ENCODE results near the gene KBTBD6. TPM values are rescaled to one million over a fixed set of nuclear protein-coding genes. Genes with fewer than 3 reads are reported as not detected.

Gene KBTBD6
- total and polyA plus RNA-seq, 2 of the 13 experiments (the other 11 are each of a cell fraction or from before 2014, with no cell fraction given): 4.4 to 12.0 TPM

DNA sequence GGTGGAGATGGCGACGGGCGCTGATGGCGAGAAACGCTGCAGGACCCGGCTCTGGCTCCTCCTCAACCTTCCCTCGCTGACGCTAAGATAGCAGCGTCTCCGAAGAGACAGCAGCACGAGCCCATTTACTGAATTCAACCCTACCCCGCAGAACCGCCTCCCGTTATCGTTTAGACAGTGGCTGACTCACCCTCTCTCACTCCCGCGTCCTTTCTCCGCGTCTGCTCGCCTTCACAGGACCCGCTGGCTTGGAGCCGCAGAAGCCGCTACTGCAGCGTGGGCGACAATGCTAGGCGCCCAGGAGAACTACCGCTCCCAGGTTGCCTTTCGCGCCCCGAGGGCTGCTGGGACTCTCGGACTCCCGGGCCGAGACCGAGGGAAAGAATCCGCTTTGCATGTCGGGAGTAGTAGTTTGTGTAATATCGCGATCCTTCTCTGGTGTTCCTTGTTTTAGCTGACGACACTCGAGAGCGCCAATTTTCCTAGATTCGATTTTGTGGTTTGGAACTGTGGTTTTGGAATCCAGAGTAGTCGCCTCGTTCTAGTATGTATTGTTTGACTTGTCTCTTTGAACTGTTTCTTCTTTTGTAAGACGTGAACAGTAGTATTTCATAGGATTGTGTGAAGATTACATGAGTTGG, at the start of gene KBTBD6 (continued):
- TF ChIP-seq, protein P1, sequence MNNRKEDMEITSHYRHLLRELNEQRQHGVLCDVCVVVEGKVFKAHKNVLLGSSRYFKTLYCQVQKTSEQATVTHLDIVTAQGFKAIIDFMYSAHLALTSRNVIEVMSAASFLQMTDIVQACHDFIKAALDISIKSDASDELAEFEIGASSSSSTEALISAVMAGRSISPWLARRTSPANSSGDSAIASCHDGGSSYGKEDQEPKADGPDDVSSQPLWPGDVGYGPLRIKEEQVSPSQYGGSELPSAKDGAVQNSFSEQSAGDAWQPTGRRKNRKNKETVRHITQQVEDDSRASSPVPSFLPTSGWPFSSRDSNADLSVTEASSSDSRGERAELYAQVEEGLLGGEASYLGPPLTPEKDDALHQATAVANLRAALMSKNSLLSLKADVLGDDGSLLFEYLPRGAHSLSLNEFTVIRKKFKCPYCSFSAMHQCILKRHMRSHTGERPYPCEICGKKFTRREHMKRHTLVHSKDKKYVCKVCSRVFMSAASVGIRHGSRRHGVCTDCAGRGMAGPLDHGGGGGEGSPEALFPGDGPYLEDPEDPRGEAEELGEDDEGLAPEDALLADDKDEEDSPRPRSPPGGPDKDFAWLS (CRISPR knock-in tag; IDR thresholded peaks at IDR 0.05; ENCODE audit: borderline replicate concordance): no peak
- TF ChIP-seq HNRNPL (IDR thresholded peaks at IDR 0.05; ENCODE audit: low read depth, low read length): no peak
- TF ChIP-seq MAFK (conservative IDR thresholded peaks at IDR 0.05 in 1 of 2, IDR thresholded peaks at IDR 0.05 in 1 of 2; ENCODE audit: low read length in 2 of 2): peak in 1 of 2 experiments; percentile 17; a peak in 1 of 4 replicates
- peak; percentile 88; the same call in 1 of the 2 replicates for TF ChIP-seq ZMYM4 (CRISPR knock-in tag; IDR thresholded peaks at IDR 0.05)
- peak; percentile 15; the same call in 1 of the 2 replicates for TF ChIP-seq NFE2L2 (IDR thresholded peaks at IDR 0.05; ENCODE audit: low read length)
- TF ChIP-seq RFXANK (CRISPR knock-in tag; IDR thresholded peaks at IDR 0.05): 0 out of 2 replicates have a peak, but pooled peaks have one; percentile 20
- peak; percentile 85; the same call in 1 of the 2 replicates for TF ChIP-seq KDM5A (IDR thresholded peaks at IDR 0.05; ENCODE audit: borderline replicate concordance, low read length)
- TF ChIP-seq, protein P2, sequence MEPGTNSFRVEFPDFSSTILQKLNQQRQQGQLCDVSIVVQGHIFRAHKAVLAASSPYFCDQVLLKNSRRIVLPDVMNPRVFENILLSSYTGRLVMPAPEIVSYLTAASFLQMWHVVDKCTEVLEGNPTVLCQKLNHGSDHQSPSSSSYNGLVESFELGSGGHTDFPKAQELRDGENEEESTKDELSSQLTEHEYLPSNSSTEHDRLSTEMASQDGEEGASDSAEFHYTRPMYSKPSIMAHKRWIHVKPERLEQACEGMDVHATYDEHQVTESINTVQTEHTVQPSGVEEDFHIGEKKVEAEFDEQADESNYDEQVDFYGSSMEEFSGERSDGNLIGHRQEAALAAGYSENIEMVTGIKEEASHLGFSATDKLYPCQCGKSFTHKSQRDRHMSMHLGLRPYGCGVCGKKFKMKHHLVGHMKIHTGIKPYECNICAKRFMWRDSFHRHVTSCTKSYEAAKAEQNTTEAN (CRISPR knock-in tag; conservative IDR thresholded peaks at IDR 0.05): no peak
- TF ChIP-seq, protein P3, sequence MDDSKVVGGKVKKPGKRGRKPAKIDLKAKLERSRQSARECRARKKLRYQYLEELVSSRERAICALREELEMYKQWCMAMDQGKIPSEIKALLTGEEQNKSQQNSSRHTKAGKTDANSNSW (CRISPR knock-in tag; IDR thresholded peaks at IDR 0.05; ENCODE audit: borderline replicate concordance): no peak; the same call in 1 of the 2 replicates
- TF ChIP-seq PCBP1 (IDR thresholded peaks at IDR 0.05; ENCODE audit: borderline replicate concordance, low read depth, low read length): no peak
- no peak for TF ChIP-seq SMAD9 (CRISPR knock-in tag; IDR thresholded peaks at IDR 0.05)
- TF ChIP-seq, protein P4, sequence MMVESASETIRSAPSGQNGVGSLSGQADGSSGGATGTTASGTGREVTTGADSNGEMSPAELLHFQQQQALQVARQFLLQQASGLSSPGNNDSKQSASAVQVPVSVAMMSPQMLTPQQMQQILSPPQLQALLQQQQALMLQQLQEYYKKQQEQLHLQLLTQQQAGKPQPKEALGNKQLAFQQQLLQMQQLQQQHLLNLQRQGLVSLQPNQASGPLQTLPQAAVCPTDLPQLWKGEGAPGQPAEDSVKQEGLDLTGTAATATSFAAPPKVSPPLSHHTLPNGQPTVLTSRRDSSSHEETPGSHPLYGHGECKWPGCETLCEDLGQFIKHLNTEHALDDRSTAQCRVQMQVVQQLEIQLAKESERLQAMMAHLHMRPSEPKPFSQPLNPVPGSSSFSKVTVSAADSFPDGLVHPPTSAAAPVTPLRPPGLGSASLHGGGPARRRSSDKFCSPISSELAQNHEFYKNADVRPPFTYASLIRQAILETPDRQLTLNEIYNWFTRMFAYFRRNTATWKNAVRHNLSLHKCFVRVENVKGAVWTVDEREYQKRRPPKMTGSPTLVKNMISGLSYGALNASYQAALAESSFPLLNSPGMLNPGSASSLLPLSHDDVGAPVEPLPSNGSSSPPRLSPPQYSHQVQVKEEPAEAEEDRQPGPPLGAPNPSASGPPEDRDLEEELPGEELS (CRISPR knock-in tag; IDR thresholded peaks at IDR 0.05): peak; percentile 43
- TF ChIP-seq ZNF225 (CRISPR knock-in tag; IDR thresholded peaks at IDR 0.05): no peak
- TF ChIP-seq MAF1 (CRISPR knock-in tag; IDR thresholded peaks at IDR 0.05; ENCODE audit: borderline replicate concordance): peak; percentile 35; the same call in 1 of the 2 replicates
- peak; percentile 60; the same call in 1 of the 2 replicates for TF ChIP-seq TBX2 (CRISPR knock-in tag; IDR thresholded peaks at IDR 0.05; ENCODE audit: borderline replicate concordance)
- TF ChIP-seq ZNF788 (CRISPR knock-in tag; IDR thresholded peaks at IDR 0.05; ENCODE audit: borderline replicate concordance): no peak; the same call in 1 of the 2 replicates
- TF ChIP-seq THAP11 (CRISPR knock-in tag; IDR thresholded peaks at IDR 0.05): peak; percentile 99
- TF ChIP-seq, protein P5, sequence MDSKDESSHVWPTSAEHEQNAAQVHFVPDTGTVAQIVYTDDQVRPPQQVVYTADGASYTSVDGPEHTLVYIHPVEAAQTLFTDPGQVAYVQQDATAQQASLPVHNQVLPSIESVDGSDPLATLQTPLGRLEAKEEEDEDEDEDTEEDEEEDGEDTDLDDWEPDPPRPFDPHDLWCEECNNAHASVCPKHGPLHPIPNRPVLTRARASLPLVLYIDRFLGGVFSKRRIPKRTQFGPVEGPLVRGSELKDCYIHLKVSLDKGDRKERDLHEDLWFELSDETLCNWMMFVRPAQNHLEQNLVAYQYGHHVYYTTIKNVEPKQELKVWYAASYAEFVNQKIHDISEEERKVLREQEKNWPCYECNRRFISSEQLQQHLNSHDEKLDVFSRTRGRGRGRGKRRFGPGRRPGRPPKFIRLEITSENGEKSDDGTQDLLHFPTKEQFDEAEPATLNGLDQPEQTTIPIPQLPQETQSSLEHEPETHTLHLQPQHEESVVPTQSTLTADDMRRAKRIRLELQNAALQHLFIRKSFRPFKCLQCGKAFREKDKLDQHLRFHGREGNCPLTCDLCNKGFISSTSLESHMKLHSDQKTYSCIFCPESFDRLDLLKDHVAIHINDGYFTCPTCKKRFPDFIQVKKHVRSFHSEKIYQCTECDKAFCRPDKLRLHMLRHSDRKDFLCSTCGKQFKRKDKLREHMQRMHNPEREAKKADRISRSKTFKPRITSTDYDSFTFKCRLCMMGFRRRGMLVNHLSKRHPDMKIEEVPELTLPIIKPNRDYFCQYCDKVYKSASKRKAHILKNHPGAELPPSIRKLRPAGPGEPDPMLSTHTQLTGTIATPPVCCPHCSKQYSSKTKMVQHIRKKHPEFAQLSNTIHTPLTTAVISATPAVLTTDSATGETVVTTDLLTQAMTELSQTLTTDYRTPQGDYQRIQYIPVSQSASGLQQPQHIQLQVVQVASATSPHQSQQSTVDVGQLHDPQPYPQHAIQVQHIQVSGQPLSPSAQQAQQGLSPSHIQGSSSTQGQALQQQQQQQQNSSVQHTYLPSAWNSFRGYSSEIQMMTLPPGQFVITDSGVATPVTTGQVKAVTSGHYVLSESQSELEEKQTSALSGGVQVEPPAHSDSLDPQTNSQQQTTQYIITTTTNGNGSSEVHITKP (CRISPR knock-in tag; IDR thresholded peaks at IDR 0.05; ENCODE audit: low read depth): peak; percentile 71; the same call in 1 of the 2 replicates
- no peak for TF ChIP-seq SETDB1 (CRISPR knock-in tag; IDR thresholded peaks at IDR 0.05; ENCODE audit: borderline replicate concordance)
- TF ChIP-seq ZNF674 (CRISPR knock-in tag; IDR thresholded peaks at IDR 0.05; ENCODE audit: low read depth): no peak
- peak; percentile 100 for TF ChIP-seq HCFC1 (IDR thresholded peaks at IDR 0.05; ENCODE audit: low read depth, low read length)

Data from HepG2 (cell line).